OCI-LY7 (cell line): ENCODE results near the gene NGEF. TPM values are rescaled to one million over a fixed set of nuclear protein-coding genes. Genes with fewer than 3 reads are reported as not detected.

Experiments used
- BruUV-seq: library from RNA; stranded (reverse); fragments of 400-500 nt; replicated peaks from 2 replicates; lab custom pipeline; 2021; lab: Mats Ljungman, UMichigan
- CTCF ChIA-PET: fragments of 300-600 bp; sonication (Branson Sonifier 250); formaldehyde crosslinking; loops from one replicate; lab custom pipeline; 2022; ENCODE audit warnings: antibody characterized with exemption; ENCODE audit not compliant: unreplicated experiment; lab: Charles Lee
- POLR2A ChIA-PET: fragments of 300-600 bp; sonication (Branson Sonifier 250); formaldehyde crosslinking; loops from one replicate; lab custom pipeline; 2022; ENCODE audit warnings: antibody characterized with exemption; lab: Charles Lee
- DNase-seq: peaks from one replicate; pipeline ENCODE4 v3.0.0-alpha.2; 2015; ENCODE audit warnings: low spot score
- H2AFZ ChIP-seq: fragments of 200-600 bp; sonication (generic), shearing (Covaris generic); 2 replicates; pipeline ENCODE4 v1.6.1; 2014; ENCODE audit warnings: mild to moderate bottlenecking, antibody characterized with exemption, low read length, moderate library complexity
- H3K27ac ChIP-seq: fragments of 200-600 bp; sonication (generic); 2 replicates; pipeline ENCODE4 v1.5.1; 2014; ENCODE audit warnings: mixed run types, low read depth, mild to moderate bottlenecking, moderate library complexity, low read length, inconsistent platforms; ENCODE audit not compliant: poor library complexity, severe bottlenecking
- H3K36me3 ChIP-seq: fragments of 200-600 bp; sonication (generic); 2 replicates; pipeline ENCODE4 v1.6.1; 2014; ENCODE audit warnings: mild to moderate bottlenecking, antibody characterized with exemption, low read length, moderate library complexity, mixed read lengths; ENCODE audit not compliant: insufficient read depth
- H3K4me1 ChIP-seq: fragments of 200-600 bp; sonication (generic); 2 replicates; pipeline ENCODE4 v1.5.1; 2014; ENCODE audit warnings: mild to moderate bottlenecking, low read length; ENCODE audit not compliant: insufficient read depth, poor library complexity, severe bottlenecking
- H3K4me2 ChIP-seq: fragments of 200-600 bp; sonication (generic); 2 replicates; pipeline ENCODE4 v1.6.1; 2014; ENCODE audit warnings: mild to moderate bottlenecking, low read length
- H3K4me3 ChIP-seq: fragments of 200-600 bp; sonication (generic); 2 replicates; pipeline ENCODE4 v1.5.1; 2014; ENCODE audit warnings: mild to moderate bottlenecking, low read depth, low read length; ENCODE audit not compliant: poor library complexity, severe bottlenecking
- H3K79me2 ChIP-seq: fragments of 200-600 bp; sonication (generic); 2 replicates; pipeline ENCODE4 v1.6.1; 2016; ENCODE audit warnings: low read depth, mild to moderate bottlenecking, low read length, moderate library complexity, mixed read lengths; ENCODE audit not compliant: insufficient read depth
- H3K9me2 ChIP-seq: fragments of 200-600 bp; sonication (generic); 2 replicates; pipeline ENCODE4 v1.6.1; 2016; ENCODE audit warnings: mild to moderate bottlenecking, low read length, mixed read lengths; ENCODE audit not compliant: insufficient read depth
- H3K9me3 ChIP-seq: fragments of 200-600 bp; sonication (generic); 2 replicates; pipeline ENCODE4 v1.6.1; 2014; ENCODE audit warnings: mild to moderate bottlenecking, mixed run types, low read length, mixed read lengths
- H4K20me1 ChIP-seq: fragments of 200-600 bp; sonication (generic); 2 replicates; pipeline ENCODE4 v1.6.1; 2014; ENCODE audit warnings: mild to moderate bottlenecking, antibody characterized with exemption, low read length, moderate library complexity, mixed read lengths; ENCODE audit not compliant: insufficient read depth
- CTCF ChIP-seq: fragments of 200-600 bp; sonication (generic); conservative IDR thresholded peaks from 2 replicates; pipeline ENCODE4 v1.5.1; 2014; ENCODE audit warnings: mild to moderate bottlenecking, antibody characterized with exemption, low read length, moderate library complexity, mixed read lengths
- EZH2phosphoT487 ChIP-seq: fragments of 200-600 bp; sonication (generic); IDR thresholded peaks from 2 replicates; pipeline ENCODE4 v1.6.1; 2018; ENCODE audit warnings: low read depth, borderline replicate concordance, mild to moderate bottlenecking, mixed run types, antibody characterized with exemption, low read length, moderate library complexity, mixed read lengths
- intact Hi-C: fragments of 100-400 bp; cut with micrococcal nuclease; formaldehyde crosslinking; loops from one replicate; pipeline ENCODE4 v1.10.0; 2022; ENCODE audit not compliant: unreplicated experiment
- total RNA-seq, 2 experiments: library from RNA; depleted of rRNA in 1 of 2; stranded (reverse); fragments of >200 nt in 1 of 2; shearing (Covaris generic) in 1 of 2; gene quantifications; 2 replicates each; pipeline ENCODE4 v1.2.3, GENCODE V29; 2014 to 2022

NGEF gene
- total RNA-seq, 2 experiments from 2014 or later: 0.82 TPM; not detected in 1

- Histone ChIP-seq H3K36me3 (no peaks in the 10 kb centered on the region), H3K9me2 (no peaks in the 10 kb centered on the region), H3K4me3 (no peak overlapping the region), H4K20me1 (no peaks in the 10 kb centered on the region), H3K27ac (no peak overlapping the region), H3K4me2 (no peak overlapping the region), H3K9me3 (no peaks in the 10 kb centered on the region), H2AFZ (no peak overlapping the region), H3K4me1 (no peaks in the 10 kb centered on the region), H3K79me2 (no peaks in the 10 kb centered on the region)
- BruUV-seq: no TSS peak
- no peak for DNase-seq
- ChIA-PET POLR2A (no interaction called here), CTCF (no interaction called here)
- intact Hi-C loops: no loop called here
- TF ChIP-seq EZH2phosphoT487 (no peak), CTCF (no peak)
Observed at GRCh38 chr2:232886176-232886575, 126.9 kb downstream of the NGEF start.

GRCh38 chr2:232885264-232885961, 127.6 kb downstream of the NGEF start:
- CTCF ChIA-PET: no interaction called here
- BruUV-seq: no TSS peak
- H3K4me1 ChIP-seq: no peaks in the 10 kb centered on the region
- H3K27ac ChIP-seq: no peak overlapping the region
- no peaks in the 10 kb centered on the region for H3K9me3 ChIP-seq
- no peak overlapping the region for H2AFZ ChIP-seq
- POLR2A ChIA-PET: no interaction called here
- DNase-seq: no peak
- TF ChIP-seq EZH2phosphoT487: no peak
- no peak for TF ChIP-seq CTCF
- H3K4me2 ChIP-seq: no peak overlapping the region
- H4K20me1 ChIP-seq: no peaks in the 10 kb centered on the region
- intact Hi-C loops: no loop called here
- no peaks in the 10 kb centered on the region for H3K9me2 ChIP-seq
- no peaks in the 10 kb centered on the region for H3K79me2 ChIP-seq
- H3K4me3 ChIP-seq: no peak overlapping the region
- H3K36me3 ChIP-seq: no peaks in the 10 kb centered on the region

GRCh38 chr2:232884549-232885263, 128.3 kb downstream of the NGEF start:
- H3K4me1 ChIP-seq: no peaks in the 10 kb centered on the region
- H2AFZ ChIP-seq: no peak overlapping the region
- no peak for DNase-seq
- no peaks in the 10 kb centered on the region for H3K9me3 ChIP-seq
- no peak for TF ChIP-seq EZH2phosphoT487
- no peak for TF ChIP-seq CTCF
- intact Hi-C loops: no loop called here
- no peaks in the 10 kb centered on the region for H4K20me1 ChIP-seq
- H3K9me2 ChIP-seq: no peaks in the 10 kb centered on the region
- BruUV-seq: no TSS peak
- H3K4me3 ChIP-seq: no peak overlapping the region
- no peak overlapping the region for H3K4me2 ChIP-seq
- ChIA-PET POLR2A (no interaction called here), CTCF (no interaction called here)
- no peaks in the 10 kb centered on the region for H3K36me3 ChIP-seq
- H3K27ac ChIP-seq: no peak overlapping the region
- no peaks in the 10 kb centered on the region for H3K79me2 ChIP-seq
